Ovary (tissue), 3 donors: ENCODE data around the gene NEU2.

Experiments used
- POLR2A ChIP-seq: fragments of 450-650 bp; IDR thresholded peaks from one replicate; pipeline ENCODE4 v1.6.1; 2017; ENCODE audit warnings: antibody characterized with exemption, mild to moderate bottlenecking, moderate library complexity
- TF ChIP-seq, protein P1 (sequence below), 3 donors: fragments of 450-650 bp in 2 of 3; fragments of 200-600 bp in 1 of 3; IDR thresholded peaks; one replicate each; pipeline versions ENCODE4 v1.5.1 to v1.8.0; 2016 to 2022; ENCODE audit warnings: antibody characterized with exemption in 3 of 3, mild to moderate bottlenecking in 1 of 3
- donor health status: DM: no; HTN: no; CAD: no.

DNA sequence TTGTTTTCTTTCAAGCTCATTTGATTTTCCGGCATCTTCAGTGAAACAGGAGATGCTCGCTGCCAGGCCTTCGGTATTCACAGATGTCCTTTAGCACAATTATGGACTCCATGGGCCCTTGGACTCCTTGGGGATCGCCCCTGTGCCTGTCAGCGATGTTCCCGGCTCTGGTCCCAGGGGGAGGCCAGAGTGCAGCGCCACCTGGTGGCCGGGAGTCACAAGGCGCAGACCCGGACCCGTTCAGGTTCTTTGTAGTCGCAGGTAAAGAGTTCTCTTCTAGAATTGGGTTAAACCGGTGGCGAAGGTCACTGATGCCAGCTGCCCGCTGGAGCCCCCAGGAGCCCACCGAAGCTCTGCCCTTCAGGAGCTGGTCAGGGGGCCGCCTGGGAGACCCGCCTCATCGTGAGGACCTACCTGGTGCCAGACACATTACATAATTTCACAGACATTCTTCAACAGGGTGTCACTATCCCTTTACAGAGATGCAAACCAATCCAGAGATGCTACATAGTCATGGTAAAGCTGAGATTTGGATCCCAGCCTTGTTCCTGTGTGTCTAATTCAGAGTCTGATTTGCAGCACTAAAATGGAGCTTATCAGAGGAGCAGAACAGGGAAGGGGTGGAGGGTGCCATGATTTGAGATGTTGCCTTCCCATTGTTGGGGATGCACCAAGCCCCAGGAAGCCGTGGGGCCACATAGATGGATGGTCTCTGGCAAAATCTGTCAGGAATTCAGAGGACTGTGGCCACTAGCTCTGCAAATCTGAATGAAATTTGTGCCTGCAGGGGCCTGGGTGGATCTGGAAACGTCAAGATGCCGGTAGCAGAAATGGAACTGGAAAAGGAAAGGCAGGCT lies 21.7 kb downstream of the NEU2 start:
- TF ChIP-seq, protein P1, sequence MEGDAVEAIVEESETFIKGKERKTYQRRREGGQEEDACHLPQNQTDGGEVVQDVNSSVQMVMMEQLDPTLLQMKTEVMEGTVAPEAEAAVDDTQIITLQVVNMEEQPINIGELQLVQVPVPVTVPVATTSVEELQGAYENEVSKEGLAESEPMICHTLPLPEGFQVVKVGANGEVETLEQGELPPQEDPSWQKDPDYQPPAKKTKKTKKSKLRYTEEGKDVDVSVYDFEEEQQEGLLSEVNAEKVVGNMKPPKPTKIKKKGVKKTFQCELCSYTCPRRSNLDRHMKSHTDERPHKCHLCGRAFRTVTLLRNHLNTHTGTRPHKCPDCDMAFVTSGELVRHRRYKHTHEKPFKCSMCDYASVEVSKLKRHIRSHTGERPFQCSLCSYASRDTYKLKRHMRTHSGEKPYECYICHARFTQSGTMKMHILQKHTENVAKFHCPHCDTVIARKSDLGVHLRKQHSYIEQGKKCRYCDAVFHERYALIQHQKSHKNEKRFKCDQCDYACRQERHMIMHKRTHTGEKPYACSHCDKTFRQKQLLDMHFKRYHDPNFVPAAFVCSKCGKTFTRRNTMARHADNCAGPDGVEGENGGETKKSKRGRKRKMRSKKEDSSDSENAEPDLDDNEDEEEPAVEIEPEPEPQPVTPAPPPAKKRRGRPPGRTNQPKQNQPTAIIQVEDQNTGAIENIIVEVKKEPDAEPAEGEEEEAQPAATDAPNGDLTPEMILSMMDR (IDR thresholded peaks at IDR 0.05): peak in 2 of 3 donors; percentile 13 to 26
- no peak for TF ChIP-seq POLR2A
